AG04450 (cell line): ENCODE measurements around the gene DIP2B. TPM values are rescaled to one million over a fixed set of nuclear protein-coding genes. Genes with fewer than 3 reads are reported as not detected.

ENCODE experiments used
- CTCF ChIA-PET: fragments of 300-600, 350-600 bp; formaldehyde crosslinking; extraction: SDS; loops from one replicate; lab custom pipeline; 2022; ENCODE audit warnings: antibody characterized with exemption, inconsistent platforms; lab: Charles Lee
- POLR2A ChIA-PET: fragments of 350-600 bp; formaldehyde crosslinking; extraction: SDS; loops from one replicate; lab custom pipeline; 2021; ENCODE audit warnings: antibody characterized with exemption, inconsistent platforms; lab: Yijun Ruan, JAX
- DNase-seq: peaks from one replicate; pipeline ENCODE4 v3.0.0-alpha.2; 2011; ENCODE audit warnings: low read depth, low spot score
- H3K27ac ChIP-seq: one replicate; pipeline ENCODE4 v1.5.1; 2012; ENCODE audit warnings: low read depth, low read length, control low read depth
- H3K27me3 ChIP-seq: one replicate; pipeline ENCODE4 v1.6.0; 2012; ENCODE audit warnings: low read length; ENCODE audit not compliant: control insufficient read depth, insufficient read depth
- H3K4me3 ChIP-seq: 2 replicates; pipeline ENCODE4 v1.5.1; 2011; ENCODE audit warnings: mild to moderate bottlenecking, low read depth, low read length, control low read depth
- H3K9me3 ChIP-seq: 2 replicates; pipeline ENCODE4 v1.5.1; 2012; ENCODE audit warnings: low read length; ENCODE audit not compliant: control insufficient read depth, insufficient read depth
- CTCF ChIP-seq: IDR thresholded peaks from 2 replicates; pipeline ENCODE4 v1.5.1; 2011; ENCODE audit warnings: low read depth, low read length, control low read depth, inconsistent platforms
- polyA plus RNA-seq: library from polyadenylated mRNA; depleted of rRNA; stranded (reverse); fragments of >200 nt; gene quantifications from 2 replicates; pipeline ENCODE4 v1.2.3, GENCODE V29; 2011

Gene DIP2B
- polyA plus RNA-seq, 1 experiment = 22.0 TPM

GRCh38 chr12:50747817-50748216, 243.0 kb downstream of the DIP2B start:
- POLR2A ChIA-PET = no interaction called here
- no peak overlapping the region for H3K4me3 ChIP-seq
- no peak for TF ChIP-seq CTCF
- no peaks in the 10 kb centered on the region for H3K9me3 ChIP-seq
- no peaks in the 10 kb centered on the region for H3K27me3 ChIP-seq
- CTCF ChIA-PET = no interaction called here
- H3K27ac ChIP-seq = no peak overlapping the region
- DNase-seq = no peak

- H3K27me3 ChIP-seq = no peaks in the 10 kb centered on the region
- DNase-seq = no peak
- H3K9me3 ChIP-seq = no peaks in the 10 kb centered on the region
- no peak overlapping the region for H3K4me3 ChIP-seq
- ChIA-PET POLR2A (no interaction called here), CTCF (interaction anchor here (1.1 kb wide), 1 partner anchor 15 kb away, joined by 4 read pairs; no protein-coding TSS in a partner anchor)
- no peak for TF ChIP-seq CTCF
- H3K27ac ChIP-seq = no peak overlapping the region
Measured at GRCh38 chr12:50749459-50749882, 244.7 kb downstream of the DIP2B start.

- CTCF ChIA-PET = interaction anchor here (1.1 kb wide), 1 partner anchor 16 kb away, joined by 4 read pairs; no protein-coding TSS in a partner anchor
- no peak overlapping the region for H3K4me3 ChIP-seq
- DNase-seq = no peak
- no peak for TF ChIP-seq CTCF
- H3K27ac ChIP-seq = no peak overlapping the region
- no peaks in the 10 kb centered on the region for H3K27me3 ChIP-seq
- no peaks in the 10 kb centered on the region for H3K9me3 ChIP-seq
- POLR2A ChIA-PET = no interaction called here
Measured at GRCh38 chr12:50750366-50750765, 245.6 kb downstream of the DIP2B start.

- Histone ChIP-seq H3K4me3 (no peak overlapping the region), H3K27me3 (no peaks in the 10 kb centered on the region), H3K9me3 (no peaks in the 10 kb centered on the region), H3K27ac (no peak overlapping the region)
- no peak for DNase-seq
- TF ChIP-seq CTCF = no peak
- POLR2A ChIA-PET = no interaction called here
- CTCF ChIA-PET = no interaction called here
Measured at GRCh38 chr12:50751948-50752721, 247.3 kb downstream of the DIP2B start.

- ChIA-PET POLR2A (no interaction called here), CTCF (no interaction called here)
- Histone ChIP-seq H3K9me3 (no peaks in the 10 kb centered on the region), H3K27me3 (no peaks in the 10 kb centered on the region), H3K4me3 (no peak overlapping the region), H3K27ac (no peak overlapping the region)
- TF ChIP-seq CTCF = no peak
- no peak for DNase-seq
Measured at GRCh38 chr12:50753232-50753769, 248.5 kb downstream of the DIP2B start.
